Endothelial cell of umbilical vein (primary cell): ENCODE measurements around the gene IRF8. TPM values are rescaled to one million over a fixed set of nuclear protein-coding genes. Genes with fewer than 3 reads are reported as not detected.

ENCODE experiments used
- BruUV-seq: library from RNA; stranded (reverse); fragments of 400-500 nt; replicated peaks from 2 replicates; lab custom pipeline; 2021; lab: Mats Ljungman, UMichigan
- CTCF ChIA-PET: fragments of 300-600, 350-600 bp; sonication (Branson Sonifier 250); formaldehyde crosslinking; loops from one replicate; lab custom pipeline; 2021; ENCODE audit warnings: antibody characterized with exemption, inconsistent platforms; lab: Charles Lee
- POLR2A ChIA-PET: fragments of 300-600, 350-600 bp; sonication (Branson Sonifier 250); formaldehyde crosslinking; loops from one replicate; lab custom pipeline; 2021; ENCODE audit warnings: antibody characterized with exemption, inconsistent platforms; lab: Charles Lee
- DNase-seq: peaks from one replicate; pipeline ENCODE4 v3.0.0-alpha.2; 2011; ENCODE audit warnings: low read depth, low spot score
- FAIRE-seq: peaks from 2 replicates; lab custom pipeline; 2011; peaks lifted over from hg19 to GRCh38; lab: Jason Lieb, UNC
- H2AFZ ChIP-seq: 2 replicates; pipeline ENCODE4 v1.6.0; 2012; ENCODE audit warnings: low read depth, low read length, control low read depth, inconsistent platforms
- H3K27ac ChIP-seq: 2 replicates; pipeline ENCODE4 v1.5.1; 2011; ENCODE audit warnings: low read depth, mild to moderate bottlenecking, control low read depth, low read length, moderate library complexity; ENCODE audit not compliant: insufficient read depth
- H3K27me3 ChIP-seq, 2 experiments: 2 replicates each; pipeline versions ENCODE4 v1.6.0 to v1.6.1; 2011; ENCODE audit warnings: low read length in 2 of 2, mixed read lengths in 1 of 2; ENCODE audit not compliant: control insufficient read depth in 2 of 2, insufficient read depth in 2 of 2
- H3K36me3 ChIP-seq, 2 experiments: 2 replicates in 1 of 2; 3 replicates in 1 of 2; pipeline ENCODE4 v1.5.1; 2011; ENCODE audit warnings: low read length in 2 of 2, mild to moderate bottlenecking in 1 of 2, moderate library complexity in 1 of 2; ENCODE audit not compliant: control insufficient read depth in 2 of 2, insufficient read depth in 2 of 2; ENCODE audit errors: extremely low read depth in 1 of 2
- H3K4me1 ChIP-seq: 3 replicates; pipeline ENCODE4 v1.5.1; 2011; ENCODE audit warnings: mild to moderate bottlenecking, low read length; ENCODE audit not compliant: control insufficient read depth, insufficient read depth; ENCODE audit errors: extremely low read depth
- H3K4me2 ChIP-seq: 2 replicates; pipeline ENCODE4 v1.6.1; 2011; ENCODE audit warnings: low read length, control low read depth, mixed read lengths; ENCODE audit not compliant: insufficient read depth
- H3K4me3 ChIP-seq, 3 experiments: fragments of 200-600 bp in 1 of 3; sonication (generic), shearing (Covaris generic) in 1 of 3; replicated peaks in 1 of 3; 2 replicates each; pipeline ENCODE4 v1.5.1; 2011 to 2016; ENCODE audit warnings: control low read depth in 3 of 3, low read length in 3 of 3, mild to moderate bottlenecking in 2 of 3, inconsistent platforms in 1 of 3, low read depth in 1 of 3, moderate library complexity in 1 of 3; ENCODE audit not compliant: insufficient read depth in 1 of 3
- H3K79me2 ChIP-seq: 2 replicates; pipeline ENCODE4 v1.6.0; 2012; ENCODE audit warnings: low read length, inconsistent platforms; ENCODE audit not compliant: control insufficient read depth, insufficient read depth
- H3K9ac ChIP-seq: replicated peaks from 2 replicates; pipeline ENCODE3; 2011; ENCODE audit warnings: low read length, control low read depth; ENCODE audit not compliant: insufficient read depth; ENCODE audit errors: extremely low read depth
- H3K9me1 ChIP-seq: replicated peaks from 3 replicates; pipeline ENCODE4 v1.6.0; 2011; ENCODE audit warnings: mild to moderate bottlenecking, low read length; ENCODE audit not compliant: control insufficient read depth, insufficient read depth; ENCODE audit errors: extremely low read depth
- H3K9me3 ChIP-seq: replicated peaks from 2 replicates; pipeline ENCODE4 v1.5.1; 2012; ENCODE audit warnings: low read length, inconsistent platforms; ENCODE audit not compliant: control insufficient read depth, insufficient read depth
- H4K20me1 ChIP-seq: replicated peaks from 2 replicates; pipeline ENCODE3; 2011; ENCODE audit warnings: mild to moderate bottlenecking, low read length; ENCODE audit not compliant: control insufficient read depth, insufficient read depth; ENCODE audit errors: extremely low read depth
- CTCF ChIP-seq, 2 donors: IDR thresholded peaks; 1 replicate in 1 of 2; 2 replicates in 1 of 2; pipeline ENCODE4 v1.5.1; 2011; ENCODE audit warnings: low read length in 2 of 2, mild to moderate bottlenecking in 2 of 2, moderate library complexity in 2 of 2, control low read depth in 1 of 2, inconsistent platforms in 1 of 2, low read depth in 1 of 2; ENCODE audit not compliant: insufficient read depth in 1 of 2; ENCODE audit errors: extremely low read depth in 1 of 2
- EZH2 ChIP-seq: IDR thresholded peaks from 2 replicates; pipeline ENCODE4 v1.6.1; 2012; ENCODE audit warnings: borderline replicate concordance, low read depth, mild to moderate bottlenecking, moderate library complexity, low read length, inconsistent platforms; ENCODE audit not compliant: severe bottlenecking
- FOS ChIP-seq: IDR thresholded peaks from 2 replicates; pipeline ENCODE4 v1.6.1; 2011; ENCODE audit warnings: mild to moderate bottlenecking, low read length, moderate library complexity, borderline replicate concordance; ENCODE audit not compliant: insufficient read depth
- GATA2 ChIP-seq: IDR thresholded peaks from 2 replicates; pipeline ENCODE4 v1.7.0; 2011; ENCODE audit warnings: low read depth, mild to moderate bottlenecking, moderate library complexity, mixed read lengths, low read length; ENCODE audit not compliant: insufficient read length, insufficient read depth
- JUN ChIP-seq: IDR thresholded peaks from 2 replicates; pipeline ENCODE4 v1.6.1; 2011; ENCODE audit warnings: borderline replicate concordance, low read depth; ENCODE audit not compliant: insufficient read length, insufficient read depth
- MYC ChIP-seq: IDR thresholded peaks from one replicate; pipeline ENCODE4 v1.6.1; 2011; ENCODE audit warnings: mild to moderate bottlenecking, low read depth, low read length
- POLR2A ChIP-seq: IDR thresholded peaks from 2 replicates; pipeline ENCODE4 v1.6.1; 2012; ENCODE audit warnings: low read depth, mild to moderate bottlenecking, control low read depth, low read length
- POLR2AphosphoS5 ChIP-seq: IDR thresholded peaks from 2 replicates; pipeline ENCODE4 v1.6.1; 2012; ENCODE audit warnings: low read depth, mild to moderate bottlenecking, control low read depth, low read length, moderate library complexity; ENCODE audit not compliant: insufficient read depth
- dilution Hi-C: fragments of 300-500 bp; cut with MboI; formaldehyde crosslinking; loops from one replicate; pipeline ENCODE4 v1.15.0; 2019; ENCODE audit warnings: low sequenced_read_pairs; ENCODE audit not compliant: extremely low pct_ligation_motif_present
- intact Hi-C: fragments of 100-400 bp; cut with micrococcal nuclease; formaldehyde crosslinking; loops from one replicate; pipeline ENCODE4 v1.10.0; 2022
- polyA plus RNA-seq, 4 experiments: library from polyadenylated mRNA; depleted of rRNA in 3 of 4; stranded (reverse) in 3 of 4; unstranded in 1 of 4; fragments of >200 nt; gene quantifications; 2 replicates each; pipeline versions ENCODE4 v1.2.1 to v1.2.3, GENCODE V29; 2011 to 2012; ENCODE audit warnings: missing spikeins in 1 of 4
- total RNA-seq: library from RNA; stranded (reverse); gene quantifications from 2 replicates; pipeline ENCODE4 v1.2.3, GENCODE V29; 2021
- TF ChIP-seq, protein P1 (sequence below): IDR thresholded peaks from 2 replicates; pipeline ENCODE4 v1.6.1; 2011; ENCODE audit not compliant: insufficient read depth, insufficient read length

IRF8 gene
- total and polyA plus RNA-seq, 2 donors (not counting 3 experiments of a cell fraction or from before 2014, with no cell fraction given) = not detected

GRCh38 chr16:85960486-85961046 lies 61.6 kb downstream of the IRF8 start:
- H4K20me1 ChIP-seq = no peaks in the 10 kb centered on the region
- no peaks in the 10 kb centered on the region for H3K27me3 ChIP-seq
- no TSS peak for BruUV-seq
- DNase-seq (no peak), FAIRE-seq (no peak)
- CTCF ChIA-PET = no interaction called here
- no peaks in the 10 kb centered on the region for H3K9me3 ChIP-seq
- H3K4me2 ChIP-seq = no peak overlapping the region
- no peaks in the 10 kb centered on the region for H3K36me3 ChIP-seq
- dilution Hi-C loops = no loop called here
- no peaks in the 10 kb centered on the region for H3K79me2 ChIP-seq
- H3K9me1 ChIP-seq = no peaks in the 10 kb centered on the region
- no peak overlapping the region for H2AFZ ChIP-seq
- no peak overlapping the region for H3K27ac ChIP-seq
- no peak overlapping the region for H3K9ac ChIP-seq
- H3K4me3 ChIP-seq = no peak overlapping the region
- intact Hi-C loops = no loop called here
- POLR2A ChIA-PET = no interaction called here
- TF ChIP-seq POLR2AphosphoS5 = no peak
- TF ChIP-seq CTCF (IDR thresholded peaks at IDR 0.05; ENCODE audit: extremely low read depth in 1 of 2, insufficient read depth in 1 of 2, low read depth in 1 of 2, low read length in 2 of 2) = no peak
- TF ChIP-seq GATA2 = no peak
- TF ChIP-seq MYC = no peak
- TF ChIP-seq, protein P1, sequence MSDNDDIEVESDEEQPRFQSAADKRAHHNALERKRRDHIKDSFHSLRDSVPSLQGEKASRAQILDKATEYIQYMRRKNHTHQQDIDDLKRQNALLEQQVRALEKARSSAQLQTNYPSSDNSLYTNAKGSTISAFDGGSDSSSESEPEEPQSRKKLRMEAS = no peak
- TF ChIP-seq EZH2 = no peak
- TF ChIP-seq FOS = no peak
- no peak for TF ChIP-seq POLR2A
- no peak for TF ChIP-seq JUN
- no peaks in the 10 kb centered on the region for H3K4me1 ChIP-seq
